Panc1 (cell line): ENCODE results near the gene RASSF4. TPM values are rescaled to one million over a fixed set of nuclear protein-coding genes. Genes with fewer than 3 reads are reported as not detected.

Source experiments
- ATAC-seq: fragments of 200-7000 bp; cut with Tn5 transposase; 2 replicates; pipeline ENCODE4 v1.9.1; 2020; ENCODE audit warnings: mild to moderate bottlenecking, moderate library complexity
- BruUV-seq: library from RNA; stranded (reverse); fragments of 400-500 nt; replicated peaks from 2 replicates; lab custom pipeline; 2021; lab: Mats Ljungman, UMichigan
- CTCF ChIA-PET: fragments of 300-600 bp; sonication (Branson Sonifier 250); formaldehyde crosslinking; loops from one replicate; lab custom pipeline; 2022; ENCODE audit warnings: antibody characterized with exemption; lab: Charles Lee
- POLR2A ChIA-PET: fragments of 300-600 bp; sonication (Branson Sonifier 250); formaldehyde crosslinking; loops from one replicate; lab custom pipeline; 2022; ENCODE audit warnings: antibody characterized with exemption; lab: Charles Lee
- DNase-seq: peaks from one replicate; pipeline ENCODE4 v3.0.0-alpha.2; 2010; ENCODE audit warnings: low read depth, low spot score
- H3K27ac ChIP-seq: 2 replicates; pipeline ENCODE4 v1.5.1; 2011; ENCODE audit warnings: mild to moderate bottlenecking, low read length, inconsistent platforms
- H3K27me3 ChIP-seq: fragments of 200-500 bp; sonication (Bioruptor generic); 2 replicates; pipeline ENCODE4 v1.6.0; 2014; ENCODE audit warnings: low read length, inconsistent platforms; ENCODE audit not compliant: control insufficient read depth, insufficient read depth
- H3K36me3 ChIP-seq: fragments of 200-500 bp; sonication (Bioruptor generic); 2 replicates; pipeline ENCODE4 v1.5.1; 2014; ENCODE audit warnings: inconsistent platforms, mild to moderate bottlenecking, low read length, moderate library complexity; ENCODE audit not compliant: control insufficient read depth, insufficient read depth
- H3K4me1 ChIP-seq: 2 replicates; pipeline ENCODE4 v1.5.1; 2011; ENCODE audit warnings: inconsistent platforms, mild to moderate bottlenecking, low read length, moderate library complexity; ENCODE audit not compliant: control insufficient read depth, insufficient read depth
- H3K4me3 ChIP-seq, 2 experiments: 2 replicates each; pipeline ENCODE4 v1.5.1; 2011 to 2012; ENCODE audit warnings: low read depth in 2 of 2, low read length in 2 of 2, mild to moderate bottlenecking in 2 of 2, inconsistent platforms in 1 of 2, moderate library complexity in 1 of 2
- H3K9me3 ChIP-seq: fragments of 200-500 bp; sonication (Bioruptor generic); 2 replicates; pipeline ENCODE4 v1.5.1; 2014; ENCODE audit warnings: low read depth, mild to moderate bottlenecking, inconsistent platforms, low read length, moderate library complexity; ENCODE audit not compliant: control insufficient read depth, insufficient read depth
- POLR2AphosphoS5 ChIP-seq: IDR thresholded peaks from 2 replicates; pipeline ENCODE4 v1.6.1; 2012; ENCODE audit warnings: mild to moderate bottlenecking, low read depth, low read length, moderate library complexity
- SIN3A ChIP-seq: IDR thresholded peaks from 2 replicates; pipeline ENCODE4 v1.6.1; 2012; ENCODE audit warnings: low read depth, mild to moderate bottlenecking, low read length, moderate library complexity, borderline replicate concordance; ENCODE audit not compliant: insufficient read depth
- TCF7L2 ChIP-seq: IDR thresholded peaks from 2 replicates; pipeline ENCODE4 v1.6.1; 2011; ENCODE audit warnings: mild to moderate bottlenecking, low read depth, low read length, inconsistent platforms
- in situ Hi-C: cut with HindIII; loops from 2 replicates; pipeline ENCODE4 v1.10.0; 2016; ENCODE audit warnings: low sequenced_read_pairs, low pct_unique_long_range_greater_than_20kb
- intact Hi-C: fragments of 100-400 bp; cut with micrococcal nuclease; formaldehyde crosslinking; loops from one replicate; pipeline ENCODE4 v1.10.0; 2022; ENCODE audit not compliant: unreplicated experiment
- total RNA-seq: library from RNA; stranded (reverse); gene quantifications from one replicate; pipeline ENCODE4 v1.2.1, GENCODE V29; 2021; ENCODE audit not compliant: unreplicated experiment
- TF ChIP-seq, protein P1 (sequence below): fragments of 450-650 bp; IDR thresholded peaks from 2 replicates; pipeline ENCODE4 v1.5.1; 2017; ENCODE audit warnings: mild to moderate bottlenecking
- TF ChIP-seq, protein P2 (sequence below), 2 experiments: IDR thresholded peaks; 2 replicates each; pipeline ENCODE4 v1.6.1; 2011 to 2012; ENCODE audit warnings: low read depth in 2 of 2, control low read depth in 1 of 2, low read length in 1 of 2, mild to moderate bottlenecking in 1 of 2, moderate library complexity in 1 of 2; ENCODE audit not compliant: insufficient read depth in 1 of 2

Gene RASSF4
- total RNA-seq, 1 experiment from 2014 or later = 13.9 TPM

DNA sequence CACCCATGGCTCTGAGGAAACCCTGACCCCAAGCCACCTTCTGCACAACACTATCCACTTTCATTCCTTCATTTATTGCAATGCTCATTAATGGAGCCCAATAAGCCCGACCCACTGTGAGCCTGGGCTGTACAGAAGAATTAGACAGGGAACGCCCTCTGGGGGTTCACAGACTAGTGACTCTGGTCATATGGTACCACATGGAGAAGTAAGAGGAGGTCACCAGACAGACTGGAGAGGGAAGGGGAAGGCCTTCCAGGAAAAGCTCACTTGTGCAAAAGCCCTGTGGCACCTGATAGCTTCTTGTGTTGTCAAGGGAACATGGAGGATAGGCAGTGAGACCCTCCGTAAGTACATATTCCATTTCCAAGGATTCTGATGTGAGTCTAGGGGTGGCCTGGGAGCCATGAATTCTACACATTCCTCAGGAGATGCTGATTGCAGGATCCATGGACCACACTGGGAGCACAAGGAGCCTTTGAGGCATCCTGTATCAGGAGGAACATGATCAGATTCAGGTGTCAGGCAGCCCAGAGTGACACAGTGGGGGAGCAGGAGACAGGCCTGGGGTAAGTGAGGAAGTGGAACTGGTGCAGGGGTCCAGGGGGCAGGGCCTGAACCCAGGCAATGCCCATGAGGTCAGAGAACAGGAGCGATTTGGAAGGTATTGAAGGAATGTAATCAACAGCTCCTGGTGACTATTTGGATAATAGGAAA, 28.5 kb upstream of the RASSF4 start:
- BruUV-seq = no TSS peak
- ATAC-seq (no peak), DNase-seq (no peak)
- intact Hi-C loops = loop anchor here (5.0 kb wide), 1 partner anchor 76 kb away; no protein-coding TSS in a partner anchor
- Histone ChIP-seq H3K4me3 (no peak overlapping the region), H3K36me3 (no peaks in the 10 kb centered on the region), H3K9me3 (no peaks in the 10 kb centered on the region), H3K4me1 (0 out of 2 replicates have a peak, but pooled peaks cover 3% of the 10 kb centered on the region), H3K27me3 (no peaks in the 10 kb centered on the region), H3K27ac (no peak overlapping the region)
- ChIA-PET POLR2A (no interaction called here), CTCF (interaction anchor here (0.5 kb wide), 1 partner anchor 45 kb away, joined by 4 read pairs; no protein-coding TSS in a partner anchor)
- no peak for TF ChIP-seq SIN3A
- in situ Hi-C loops = no loop called here

DNA sequence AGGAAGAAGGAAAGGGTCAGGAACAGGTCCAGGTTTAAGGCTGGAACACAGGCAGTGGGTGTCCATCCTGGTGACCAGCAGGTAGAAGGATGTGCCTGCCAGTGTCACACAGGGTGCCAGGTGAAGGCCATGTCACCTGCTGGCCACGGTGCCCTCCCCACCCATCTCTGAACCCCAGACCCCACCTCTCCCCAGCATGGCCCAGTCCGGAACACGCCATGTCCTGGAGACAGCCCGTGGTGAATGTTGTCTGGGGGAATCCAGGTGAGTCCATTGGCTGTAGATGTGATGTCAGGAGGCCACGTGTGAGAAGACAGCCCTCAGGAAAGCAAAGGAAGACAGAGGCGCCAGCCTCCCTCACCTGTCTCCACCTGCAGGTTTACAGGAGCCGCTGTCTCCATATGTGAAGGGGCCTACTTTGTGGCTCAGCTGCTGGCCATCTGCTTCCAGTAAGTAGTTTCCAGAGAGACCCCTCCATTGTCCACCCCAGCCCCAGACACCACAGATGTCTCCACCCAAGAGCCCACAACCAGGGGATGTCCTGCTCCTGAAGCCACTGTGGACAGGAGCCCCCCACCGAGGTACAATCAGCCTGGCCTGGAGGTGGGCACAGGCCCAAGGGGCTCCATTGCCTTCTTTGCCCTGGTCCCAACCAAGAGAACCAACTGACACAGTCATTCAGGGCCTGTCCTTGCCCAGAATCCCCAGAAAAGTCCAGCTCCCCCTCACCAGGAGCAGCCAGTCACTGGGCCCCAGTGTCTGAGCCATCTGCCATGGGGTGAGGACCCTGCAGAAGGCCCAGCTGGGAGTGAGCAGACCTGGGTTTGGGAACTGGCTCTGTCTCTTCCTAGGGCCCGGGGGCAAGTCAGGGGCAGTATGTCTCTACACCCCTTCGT, 27.7 kb upstream of the RASSF4 start:
- Histone ChIP-seq H3K27me3 (no peaks in the 10 kb centered on the region), H3K4me3 (no peak overlapping the region), H3K36me3 (no peaks in the 10 kb centered on the region), H3K9me3 (no peaks in the 10 kb centered on the region), H3K27ac (no peak overlapping the region; the same call in 1 of the 2 replicates), H3K4me1 (0 out of 2 replicates have a peak, but pooled peaks cover 3% of the 10 kb centered on the region)
- ChIA-PET POLR2A (no interaction called here), CTCF (interaction anchor here (0.5 to 2.8 kb wide), 4 partner anchors 44 to 49 kb away, joined by 3 to 17 read pairs (median 4); partner anchors contain the start of gene DEPP1)
- ATAC-seq (0 out of 2 replicates have a peak, but pooled peaks have one; percentile 1), DNase-seq (no peak)
- in situ Hi-C loops (no loop called here), intact Hi-C loops (loop anchor here (2.0 to 5.0 kb wide), 2 partner anchors 43 to 75 kb away; no protein-coding TSS in a partner anchor)
- TF ChIP-seq SIN3A (no peak), POLR2AphosphoS5 (no peak), TCF7L2 (no peak)
- TF ChIP-seq, protein P1, sequence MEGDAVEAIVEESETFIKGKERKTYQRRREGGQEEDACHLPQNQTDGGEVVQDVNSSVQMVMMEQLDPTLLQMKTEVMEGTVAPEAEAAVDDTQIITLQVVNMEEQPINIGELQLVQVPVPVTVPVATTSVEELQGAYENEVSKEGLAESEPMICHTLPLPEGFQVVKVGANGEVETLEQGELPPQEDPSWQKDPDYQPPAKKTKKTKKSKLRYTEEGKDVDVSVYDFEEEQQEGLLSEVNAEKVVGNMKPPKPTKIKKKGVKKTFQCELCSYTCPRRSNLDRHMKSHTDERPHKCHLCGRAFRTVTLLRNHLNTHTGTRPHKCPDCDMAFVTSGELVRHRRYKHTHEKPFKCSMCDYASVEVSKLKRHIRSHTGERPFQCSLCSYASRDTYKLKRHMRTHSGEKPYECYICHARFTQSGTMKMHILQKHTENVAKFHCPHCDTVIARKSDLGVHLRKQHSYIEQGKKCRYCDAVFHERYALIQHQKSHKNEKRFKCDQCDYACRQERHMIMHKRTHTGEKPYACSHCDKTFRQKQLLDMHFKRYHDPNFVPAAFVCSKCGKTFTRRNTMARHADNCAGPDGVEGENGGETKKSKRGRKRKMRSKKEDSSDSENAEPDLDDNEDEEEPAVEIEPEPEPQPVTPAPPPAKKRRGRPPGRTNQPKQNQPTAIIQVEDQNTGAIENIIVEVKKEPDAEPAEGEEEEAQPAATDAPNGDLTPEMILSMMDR = no peak
- TF ChIP-seq, protein P2, sequence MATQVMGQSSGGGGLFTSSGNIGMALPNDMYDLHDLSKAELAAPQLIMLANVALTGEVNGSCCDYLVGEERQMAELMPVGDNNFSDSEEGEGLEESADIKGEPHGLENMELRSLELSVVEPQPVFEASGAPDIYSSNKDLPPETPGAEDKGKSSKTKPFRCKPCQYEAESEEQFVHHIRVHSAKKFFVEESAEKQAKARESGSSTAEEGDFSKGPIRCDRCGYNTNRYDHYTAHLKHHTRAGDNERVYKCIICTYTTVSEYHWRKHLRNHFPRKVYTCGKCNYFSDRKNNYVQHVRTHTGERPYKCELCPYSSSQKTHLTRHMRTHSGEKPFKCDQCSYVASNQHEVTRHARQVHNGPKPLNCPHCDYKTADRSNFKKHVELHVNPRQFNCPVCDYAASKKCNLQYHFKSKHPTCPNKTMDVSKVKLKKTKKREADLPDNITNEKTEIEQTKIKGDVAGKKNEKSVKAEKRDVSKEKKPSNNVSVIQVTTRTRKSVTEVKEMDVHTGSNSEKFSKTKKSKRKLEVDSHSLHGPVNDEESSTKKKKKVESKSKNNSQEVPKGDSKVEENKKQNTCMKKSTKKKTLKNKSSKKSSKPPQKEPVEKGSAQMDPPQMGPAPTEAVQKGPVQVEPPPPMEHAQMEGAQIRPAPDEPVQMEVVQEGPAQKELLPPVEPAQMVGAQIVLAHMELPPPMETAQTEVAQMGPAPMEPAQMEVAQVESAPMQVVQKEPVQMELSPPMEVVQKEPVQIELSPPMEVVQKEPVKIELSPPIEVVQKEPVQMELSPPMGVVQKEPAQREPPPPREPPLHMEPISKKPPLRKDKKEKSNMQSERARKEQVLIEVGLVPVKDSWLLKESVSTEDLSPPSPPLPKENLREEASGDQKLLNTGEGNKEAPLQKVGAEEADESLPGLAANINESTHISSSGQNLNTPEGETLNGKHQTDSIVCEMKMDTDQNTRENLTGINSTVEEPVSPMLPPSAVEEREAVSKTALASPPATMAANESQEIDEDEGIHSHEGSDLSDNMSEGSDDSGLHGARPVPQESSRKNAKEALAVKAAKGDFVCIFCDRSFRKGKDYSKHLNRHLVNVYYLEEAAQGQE (IDR thresholded peaks at IDR 0.05; ENCODE audit: insufficient read depth in 1 of 2, low read depth in 2 of 2, low read length in 1 of 2) = no peak
- no TSS peak for BruUV-seq
